HepG2 (cell line): Measurements from ENCODE around the gene VPS29.

ENCODE experiments used
- CHD2 ChIP-seq: IDR thresholded peaks from 2 replicates; pipeline ENCODE4 v1.6.1; 2011; ENCODE audit warnings: low read depth, low read length, improper control_type of control experiment
- REST ChIP-seq, 2 experiments: IDR thresholded peaks; 2 replicates each; pipeline ENCODE4 v1.6.1; 2011 to 2012; ENCODE audit warnings: low read length in 2 of 2, borderline replicate concordance in 1 of 2, low read depth in 1 of 2, mild to moderate bottlenecking in 1 of 2, moderate library complexity in 1 of 2
- SMC3 ChIP-seq: IDR thresholded peaks from 2 replicates; pipeline ENCODE4 v1.6.1; 2011; ENCODE audit warnings: low read length, improper control_type of control experiment
- TCF12 ChIP-seq, 2 experiments: fragments of 450-650 bp in 1 of 2; sonication (generic) in 1 of 2; formaldehyde crosslinking in 1 of 2; IDR thresholded peaks; 2 replicates each; pipeline versions ENCODE4 v1.6.1 to v1.8.0; 2017 to 2022; ENCODE audit warnings: antibody characterized with exemption in 1 of 2, mild to moderate bottlenecking in 1 of 2, missing genetic modification reagents in 1 of 2, moderate library complexity in 1 of 2
- ZBTB1 ChIP-seq: sonication (generic); formaldehyde crosslinking; IDR thresholded peaks from 2 replicates; pipeline ENCODE4 v1.4.0; 2020; ENCODE audit warnings: missing genetic modification reagents, borderline replicate concordance
- ZNF282 ChIP-seq: fragments of 450-650 bp; IDR thresholded peaks from 2 replicates; pipeline ENCODE4 v1.6.1; 2018; ENCODE audit not compliant: partially characterized antibody
- ZNF318 ChIP-seq: sonication (generic); formaldehyde crosslinking; IDR thresholded peaks from 2 replicates; pipeline ENCODE4 v1.4.0; 2020; ENCODE audit warnings: mild to moderate bottlenecking, missing genetic modification reagents
- ZNF558 ChIP-seq: sonication (generic); formaldehyde crosslinking; IDR thresholded peaks from 2 replicates; pipeline ENCODE4 v1.9.0; 2022; ENCODE audit warnings: mild to moderate bottlenecking, missing genetic modification reagents, borderline replicate concordance
- ZNF574 ChIP-seq: sonication (generic); formaldehyde crosslinking; IDR thresholded peaks from 2 replicates; pipeline ENCODE4 v1.4.0; 2020; ENCODE audit warnings: missing genetic modification reagents

GRCh38 chr12:110545812-110546211, 43.9 kb upstream of the VPS29 start:
- no peak for TF ChIP-seq ZNF558 (CRISPR knock-in tag)
- no peak for TF ChIP-seq SMC3
- TF ChIP-seq ZNF574: no peak
- no peak for TF ChIP-seq ZBTB1 (CRISPR knock-in tag)
- TF ChIP-seq REST (IDR thresholded peaks at IDR 0.05; ENCODE audit: borderline replicate concordance in 1 of 2, low read depth in 1 of 2, low read length in 2 of 2): no peak
- TF ChIP-seq ZNF318 (CRISPR knock-in tag): no peak
- TF ChIP-seq TCF12 (IDR thresholded peaks at IDR 0.05): no peak
- no peak for TF ChIP-seq TCF12 (CRISPR knock-in tag; IDR thresholded peaks at IDR 0.05)
- TF ChIP-seq ZNF282: no peak
- TF ChIP-seq CHD2: no peak
